K562 (cell line): ENCODE data around the gene LHPP. TPM values are rescaled to one million over a fixed set of nuclear protein-coding genes. Genes with fewer than 3 reads are reported as not detected.

Experiments used
- ATAC-seq: fragments of 200-7000 bp; cut with Tn5 transposase; 3 replicates; pipeline ENCODE4 v1.9.1; 2020; ENCODE audit warnings: moderate library complexity
- BruUV-seq: library from RNA; stranded (reverse); fragments of 400-500 nt; replicated peaks from 2 replicates; lab custom pipeline; 2021; lab: Mats Ljungman, UMichigan
- CTCF ChIA-PET: fragments of 300-600 bp; formaldehyde crosslinking; extraction: SDS; loops from one replicate; lab custom pipeline; 2021; ENCODE audit warnings: low intra/inter-chr PET ratio; lab: Yijun Ruan, JAX
- POLR2A ChIA-PET: fragments of 300-600, 350-650 bp; sonication (Branson Sonifier 250); formaldehyde crosslinking; extraction: SDS; loops from one replicate; lab custom pipeline; 2021; ENCODE audit warnings: antibody characterized with exemption, inconsistent platforms; lab: Yijun Ruan, JAX
- DNase-seq, 4 experiments: peaks; one replicate each; pipeline versions ENCODE4 v3.0.0 to v3.0.0-alpha.2; 2011 to 2018; ENCODE audit warnings: low spot score in 3 of 4, mixed read lengths in 3 of 4; ENCODE audit errors: extremely low read depth in 1 of 4
- FAIRE-seq: peaks from 2 replicates; lab custom pipeline; 2011; peaks lifted over from hg19 to GRCh38; lab: Jason Lieb, UNC
- H2AFZ ChIP-seq: 2 replicates; pipeline ENCODE4 v1.6.0; 2011; ENCODE audit warnings: low read depth, low read length, control low read depth, inconsistent platforms
- H3K27ac ChIP-seq: fragments of 200-600 bp; 3 replicates; pipeline ENCODE4 v1.8.0; 2011; ENCODE audit warnings: low read depth, mild to moderate bottlenecking, control low read depth, inconsistent platforms, low read length, moderate library complexity, mixed read lengths; ENCODE audit errors: extremely low read depth
- H3K27me3 ChIP-seq, 2 experiments: fragments of 300-600 bp in 1 of 2; 2 replicates in 1 of 2; 3 replicates in 1 of 2; pipeline versions ENCODE4 v1.6.0 to v1.8.0; 2011; ENCODE audit warnings: inconsistent platforms in 2 of 2, low read length in 2 of 2, mild to moderate bottlenecking in 1 of 2, mixed read lengths in 1 of 2, moderate library complexity in 1 of 2; ENCODE audit not compliant: control insufficient read depth in 2 of 2, insufficient read depth in 2 of 2
- H3K36me3 ChIP-seq: fragments of 300-600 bp; 3 replicates; pipeline ENCODE4 v1.8.0; 2011; ENCODE audit warnings: mild to moderate bottlenecking, low read length, inconsistent platforms; ENCODE audit not compliant: control insufficient read depth, insufficient read depth
- H3K4me1 ChIP-seq, 2 experiments: fragments of 200-600 bp in 1 of 2; replicated peaks in 1 of 2; 2 replicates in 1 of 2; 3 replicates in 1 of 2; pipeline versions ENCODE4 v1.5.1 to v1.8.0; 2011; ENCODE audit warnings: inconsistent platforms in 2 of 2, low read length in 2 of 2, mild to moderate bottlenecking in 1 of 2, mixed read lengths in 1 of 2, moderate library complexity in 1 of 2; ENCODE audit not compliant: control insufficient read depth in 2 of 2, insufficient read depth in 2 of 2
- H3K4me2 ChIP-seq: 2 replicates; pipeline ENCODE4 v1.6.1; 2011; ENCODE audit warnings: low read length, control low read depth, inconsistent platforms, mixed read lengths; ENCODE audit not compliant: insufficient read depth
- H3K4me3 ChIP-seq: fragments of 200-600 bp; sonication (generic), shearing (Covaris generic); 2 replicates; pipeline ENCODE4 v1.5.1; 2016; ENCODE audit warnings: control low read depth, inconsistent platforms
- H3K79me2 ChIP-seq: fragments of 200-600 bp; 3 replicates; pipeline ENCODE4 v1.8.0; 2011; ENCODE audit warnings: low read length, inconsistent platforms; ENCODE audit not compliant: control insufficient read depth, insufficient read depth
- H3K9ac ChIP-seq, 2 experiments: 2 replicates each; pipeline versions ENCODE4 v1.6.0 to v1.6.1; 2011; ENCODE audit warnings: low read depth in 2 of 2, low read length in 2 of 2, control low read depth in 1 of 2, inconsistent platforms in 1 of 2, mild to moderate bottlenecking in 1 of 2, mixed read lengths in 1 of 2; ENCODE audit not compliant: insufficient read depth in 1 of 2
- H3K9me1 ChIP-seq: one replicate; pipeline ENCODE4 v1.6.0; 2011; ENCODE audit warnings: inconsistent platforms, mild to moderate bottlenecking, low read length, moderate library complexity; ENCODE audit not compliant: control insufficient read depth, insufficient read depth
- H3K9me3 ChIP-seq: replicated peaks from 2 replicates; pipeline ENCODE4 v1.5.1; 2011; ENCODE audit warnings: low read depth, low read length, inconsistent platforms; ENCODE audit not compliant: control insufficient read depth, insufficient read depth
- H4K20me1 ChIP-seq: replicated peaks from 2 replicates; pipeline ENCODE4 v1.6.1; 2011; ENCODE audit warnings: low read length, inconsistent platforms, mixed read lengths; ENCODE audit not compliant: control insufficient read depth, insufficient read depth
- ARID3B ChIP-seq: fragments of 250-450 bp; sonication (Bioruptor Pico); IDR thresholded peaks from 2 replicates; pipeline ENCODE4 v1.4.0; 2020; ENCODE audit warnings: borderline replicate concordance
- CBX2 ChIP-seq: fragments of 200-600 bp; sonication (generic); IDR thresholded peaks from one replicate; pipeline ENCODE4 v1.6.1; 2012; ENCODE audit warnings: mild to moderate bottlenecking, low read length, inconsistent platforms; ENCODE audit not compliant: insufficient read depth, poor library complexity, severe bottlenecking
- CREM ChIP-seq: IDR thresholded peaks from 2 replicates; pipeline ENCODE4 v1.6.1; 2014; ENCODE audit warnings: antibody characterized with exemption, low read depth
- ELF2 ChIP-seq: fragments of 250-450 bp; sonication (Bioruptor Pico); IDR thresholded peaks from 2 replicates; pipeline ENCODE4 v1.5.0; 2021; ENCODE audit warnings: mild to moderate bottlenecking
- ETV1 ChIP-seq: fragments of 450-650 bp; conservative IDR thresholded peaks from 2 replicates; pipeline ENCODE4 v1.6.1; 2016; ENCODE audit warnings: missing genetic modification characterization, control low read depth, low read depth, missing compliant biosample characterization
- GABPB2 ChIP-seq: fragments of 250-450 bp; sonication (Bioruptor Pico); conservative IDR thresholded peaks from 2 replicates; pipeline ENCODE4 v1.5.1; 2021; ENCODE audit warnings: mild to moderate bottlenecking
- HIVEP1 ChIP-seq: fragments of 250-450 bp; sonication (Bioruptor Pico); IDR thresholded peaks from 2 replicates; pipeline ENCODE4 v1.4.0; 2020; ENCODE audit warnings: mild to moderate bottlenecking
- IFI16 ChIP-seq: fragments of 250-450 bp; sonication (Bioruptor Pico); IDR thresholded peaks from 2 replicates; pipeline ENCODE4 v2.1.2; 2022; ENCODE audit warnings: mild to moderate bottlenecking, inconsistent platforms
- KAT8 ChIP-seq: fragments of 450-650 bp; IDR thresholded peaks from 2 replicates; pipeline ENCODE4 v1.6.1; 2016; ENCODE audit warnings: low read depth, mild to moderate bottlenecking
- POLR2AphosphoS5 ChIP-seq: IDR thresholded peaks from 2 replicates; pipeline ENCODE4 v1.6.1; 2011; ENCODE audit warnings: mild to moderate bottlenecking, low read depth, low read length, moderate library complexity; ENCODE audit not compliant: control insufficient read depth, insufficient read depth
- POLR3G ChIP-seq: IDR thresholded peaks from 2 replicates; pipeline ENCODE4 v1.6.1; 2011; ENCODE audit not compliant: insufficient read length, insufficient replicate concordance; ENCODE audit errors: extremely low read depth
- PRMT5 ChIP-seq: sonication (generic); formaldehyde crosslinking; IDR thresholded peaks from 2 replicates; pipeline ENCODE4 v1.5.0; 2020; ENCODE audit warnings: missing genetic modification reagents
- SMARCA5 ChIP-seq: fragments of 450-650 bp; IDR thresholded peaks from 2 replicates; pipeline ENCODE4 v1.6.1; 2016
- VEZF1 ChIP-seq: fragments of 200-800 bp; sonication (Bioruptor generic); IDR thresholded peaks from 2 replicates; pipeline ENCODE4 v1.6.1; 2017; ENCODE audit warnings: missing genetic modification characterization, missing compliant biosample characterization
- ZBTB26 ChIP-seq: fragments of 450-650 bp; formaldehyde crosslinking; IDR thresholded peaks from 2 replicates; pipeline ENCODE4 v1.4.0; 2022; ENCODE audit warnings: missing genetic modification characterization
- ZNF175 ChIP-seq: fragments of 200-800 bp; sonication (Bioruptor generic); IDR thresholded peaks from 2 replicates; pipeline ENCODE4 v1.6.1; 2016; ENCODE audit warnings: low read depth, mild to moderate bottlenecking, missing genetic modification characterization, missing compliant biosample characterization
- ZNF232 ChIP-seq: sonication (generic); formaldehyde crosslinking; IDR thresholded peaks from 2 replicates; pipeline ENCODE4 v1.8.0; 2022; ENCODE audit warnings: mild to moderate bottlenecking, missing genetic modification reagents
- ZNF717 ChIP-seq: fragments of 250-450 bp; sonication (Bioruptor Pico); IDR thresholded peaks from 2 replicates; pipeline ENCODE4 v1.5.0; 2021
- ZNF764 ChIP-seq: fragments of 250-450 bp; sonication (Bioruptor Pico); IDR thresholded peaks from 2 replicates; pipeline ENCODE4 v1.4.0; 2020; ENCODE audit warnings: low read depth, mild to moderate bottlenecking, moderate library complexity
- WGBS: fragments of 100-300 bp; shearing (Covaris generic); methylation state at CpG from one replicate; pipeline ENCODE4 v1.1.6; 2016; ENCODE audit warnings: low coverage, mixed read lengths; ENCODE audit not compliant: insufficient coverage; ENCODE audit errors: missing lambda C conversion rate; 5-methylcytosine and 5-hydroxymethylcytosine counted together
- in situ Hi-C: fragments of 300-500 bp; cut with MboI; formaldehyde crosslinking; loops from 4 replicates; pipeline ENCODE4 v1.15.0; 2018; ENCODE audit warnings: inconsistent platforms, mixed read lengths
- intact Hi-C: fragments of 100-400 bp; cut with micrococcal nuclease; formaldehyde crosslinking; loops from 2 replicates; pipeline ENCODE4 v1.14.2; 2022
- polyA plus RNA-seq, 8 experiments: library from polyadenylated mRNA; depleted of rRNA in 4 of 8; stranded (reverse) in 5 of 8; unstranded in 3 of 8; fragments of >200 nt; fragmentation: Nextera tagmentation in 2 of 8; fragmentation: Illumina TruSeq in 1 of 8; extraction: Ambion mirVana in 2 of 8; extraction: Trizol in 1 of 8; gene quantifications; 2 replicates each; pipeline versions ENCODE4 v1.2.1 to v1.2.3, GENCODE V29; 2011 to 2014; ENCODE audit warnings: inconsistent platforms in 1 of 8, missing spikeins in 1 of 8
- total RNA-seq, 7 experiments: library from RNA; depleted of rRNA in 6 of 7; stranded (reverse); fragments of >200 nt in 6 of 7; fragmentation: Illumina TruSeq in 2 of 7; extraction: Trizol in 2 of 7; gene quantifications; 2 replicates each; pipeline versions ENCODE4 v1.2.1 to v1.2.3, GENCODE V29; 2011 to 2021; ENCODE audit warnings: low replicate concordance in 1 of 7

LHPP gene
- total and polyA plus RNA-seq, 9 of the 15 experiments (the other 6 are each of a cell fraction or from before 2014, with no cell fraction given): 0.34 to 7.4 (median 3.0) TPM

GRCh38 chr10:124498056-124498455, 36.4 kb downstream of the LHPP start:
- Histone ChIP-seq H3K9me3 (peaks cover 5% of the 10 kb centered on the region; the same call in 1 of the 2 replicates), H3K9me1 (no peaks in the 10 kb centered on the region), H3K36me3 (no peaks in the 10 kb centered on the region), H3K79me2 (no peaks in the 10 kb centered on the region), H3K27me3 (no peaks in the 10 kb centered on the region), H4K20me1 (no peaks in the 10 kb centered on the region), H3K9ac (no peak overlapping the region; a peak in 1 of 4 replicates), H2AFZ (no peak overlapping the region), H3K4me3 (no peak overlapping the region), H3K4me1 (peaks cover 0 to 19% of the 10 kb centered on the region in 2 experiments; a peak in 3 of 5 replicates), H3K27ac (no peak overlapping the region), H3K4me2 (no peak overlapping the region)
- BruUV-seq: no TSS peak
- 20% methylated on average over 3 of the region's 8 CpGs for WGBS
- POLR2A ChIA-PET: no interaction called here
- in situ Hi-C loops (no loop called here), intact Hi-C loops (no loop called here)
- no peak for DNase-seq
- ATAC-seq: no peak
- TF ChIP-seq ZNF175 (no peak), ZBTB26 (CRISPR knock-in tag) (no peak), IFI16 (CRISPR knock-in tag) (no peak), CREM (no peak), CBX2 (no peak), POLR3G (no peak), KAT8 (no peak), POLR2AphosphoS5 (no peak), ETV1 (tag) (no peak), ZNF232 (no peak), ELF2 (CRISPR knock-in tag) (no peak), GABPB2 (CRISPR knock-in tag) (no peak), ARID3B (no peak), PRMT5 (CRISPR knock-in tag) (no peak), ZNF717 (CRISPR knock-in tag) (no peak), VEZF1 (CRISPR knock-in tag) (no peak), ZNF764 (CRISPR knock-in tag) (no peak), SMARCA5 (no peak), HIVEP1 (CRISPR knock-in tag) (no peak)
- FAIRE-seq: no peak
- CTCF ChIA-PET: no interaction called here
